ENCODE results near the gene LRP8.

Gene LRP8

DNA sequence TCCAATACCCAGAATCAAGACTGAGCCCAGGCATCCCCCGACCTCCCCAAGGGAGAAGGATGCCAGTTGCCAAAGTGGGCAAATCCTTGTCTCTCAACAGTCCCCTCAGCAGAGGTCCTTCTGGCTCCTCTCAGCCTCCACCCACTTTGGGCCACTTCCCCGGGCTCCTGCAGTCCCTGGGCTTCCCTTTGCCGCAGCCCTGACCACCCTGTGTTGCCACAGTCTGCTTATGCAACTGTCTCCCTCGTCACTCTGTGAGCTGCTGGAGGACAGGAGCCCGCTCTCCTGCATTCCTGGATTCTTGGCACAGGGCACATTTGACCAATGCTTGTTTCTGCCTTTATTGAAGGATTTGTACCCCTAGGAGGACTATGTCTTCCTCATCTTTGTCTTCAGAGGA lies 2.9 kb upstream of the LRP8 start:
- TF ChIP-seq ZFX (IDR thresholded peaks at IDR 0.05) = no peak
- TF ChIP-seq, protein P1, sequence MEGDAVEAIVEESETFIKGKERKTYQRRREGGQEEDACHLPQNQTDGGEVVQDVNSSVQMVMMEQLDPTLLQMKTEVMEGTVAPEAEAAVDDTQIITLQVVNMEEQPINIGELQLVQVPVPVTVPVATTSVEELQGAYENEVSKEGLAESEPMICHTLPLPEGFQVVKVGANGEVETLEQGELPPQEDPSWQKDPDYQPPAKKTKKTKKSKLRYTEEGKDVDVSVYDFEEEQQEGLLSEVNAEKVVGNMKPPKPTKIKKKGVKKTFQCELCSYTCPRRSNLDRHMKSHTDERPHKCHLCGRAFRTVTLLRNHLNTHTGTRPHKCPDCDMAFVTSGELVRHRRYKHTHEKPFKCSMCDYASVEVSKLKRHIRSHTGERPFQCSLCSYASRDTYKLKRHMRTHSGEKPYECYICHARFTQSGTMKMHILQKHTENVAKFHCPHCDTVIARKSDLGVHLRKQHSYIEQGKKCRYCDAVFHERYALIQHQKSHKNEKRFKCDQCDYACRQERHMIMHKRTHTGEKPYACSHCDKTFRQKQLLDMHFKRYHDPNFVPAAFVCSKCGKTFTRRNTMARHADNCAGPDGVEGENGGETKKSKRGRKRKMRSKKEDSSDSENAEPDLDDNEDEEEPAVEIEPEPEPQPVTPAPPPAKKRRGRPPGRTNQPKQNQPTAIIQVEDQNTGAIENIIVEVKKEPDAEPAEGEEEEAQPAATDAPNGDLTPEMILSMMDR (conservative IDR thresholded peaks at IDR 0.05) = no peak
- no peak overlapping the region for H3K27ac ChIP-seq

DNA sequence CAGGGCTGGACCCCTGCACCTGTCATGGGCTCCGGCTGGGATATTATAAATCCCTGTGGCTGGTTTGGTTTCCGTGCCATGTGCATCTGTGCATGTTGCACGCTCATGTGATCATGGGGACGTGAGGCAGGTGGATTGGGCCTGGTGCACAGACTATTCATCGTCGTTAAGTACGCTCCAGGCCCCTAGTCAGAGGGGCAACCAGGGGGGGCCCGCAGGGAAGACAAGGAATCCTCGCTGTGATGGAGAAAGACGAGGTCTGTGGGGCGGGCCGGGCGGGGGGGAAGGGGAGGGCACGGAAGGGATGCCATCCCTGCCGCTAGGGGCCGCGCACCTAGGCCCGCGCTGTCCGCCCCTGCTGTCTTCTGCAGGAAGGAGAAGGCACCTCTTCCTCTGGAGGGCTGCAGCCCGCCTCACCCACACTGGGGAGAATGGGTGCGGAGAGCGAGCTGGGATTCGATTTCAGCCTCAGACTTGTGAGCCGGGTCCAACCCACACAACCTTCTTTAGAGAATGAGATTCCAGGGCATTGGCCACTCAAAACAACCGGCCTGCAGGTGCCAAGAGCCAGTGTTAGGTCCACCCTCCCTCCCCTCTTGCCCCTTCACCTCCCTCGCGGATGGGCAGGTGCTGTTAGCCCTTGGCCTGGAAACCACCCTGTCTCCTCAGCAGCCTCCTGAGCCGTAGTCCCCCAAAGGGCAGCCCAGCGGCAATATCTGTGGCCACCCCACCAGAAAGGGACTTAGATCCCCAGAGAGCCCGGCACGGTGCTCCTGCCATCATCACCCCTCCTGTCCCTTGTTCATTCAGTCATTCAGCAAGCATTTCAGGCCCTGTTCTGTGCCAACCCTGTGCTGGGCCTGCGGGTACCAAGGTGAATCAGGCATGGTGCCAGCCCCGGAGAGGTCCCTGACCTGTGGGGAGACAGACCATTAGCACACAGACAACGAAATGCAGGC lies 950 bp upstream of the LRP8 start:
- peak overlapping the region; percentile 69 for H3K27ac ChIP-seq
- no peak for TF ChIP-seq ZFX (IDR thresholded peaks at IDR 0.05)
- TF ChIP-seq, protein P1 (conservative IDR thresholded peaks at IDR 0.05) = no peak

DNA sequence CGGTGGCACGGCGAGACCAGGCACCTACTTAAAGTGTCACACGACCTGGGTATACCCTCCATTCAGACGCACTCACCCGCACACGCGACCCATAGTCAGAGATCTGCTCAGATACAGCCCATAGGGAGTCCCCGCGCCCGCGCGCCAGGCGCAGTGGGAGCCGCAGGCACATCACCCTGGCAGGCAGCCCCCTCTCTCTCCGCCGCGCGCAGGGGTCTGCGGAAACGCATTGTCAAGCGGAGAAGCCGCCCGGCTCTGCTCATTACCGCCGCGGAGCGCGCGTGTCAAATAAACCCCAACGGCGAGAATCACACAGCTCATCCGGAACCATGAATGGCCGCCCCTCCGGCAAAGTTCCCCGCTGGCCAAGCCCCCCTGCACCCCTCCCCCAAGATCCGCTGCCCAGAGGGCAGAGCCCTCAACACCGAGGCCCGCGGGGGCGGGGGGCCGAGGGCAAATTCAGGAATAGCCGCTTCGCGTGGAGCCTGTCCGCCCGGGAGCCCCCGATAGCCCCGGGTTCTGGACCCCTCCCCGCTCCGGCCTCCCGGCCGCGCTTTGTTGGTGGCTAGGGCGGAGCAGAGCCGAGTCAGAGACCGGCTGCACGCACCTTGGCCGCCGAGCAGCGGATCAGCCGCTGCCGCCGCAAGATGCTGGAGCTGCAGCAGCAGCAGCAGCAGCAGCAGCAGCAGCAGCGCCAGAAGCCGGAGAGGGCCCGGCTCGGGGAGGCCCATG lies 522 bp downstream of the LRP8 start:
- H3K27ac ChIP-seq = peak overlapping the region; percentile 69
- TF ChIP-seq, protein P1 (conservative IDR thresholded peaks at IDR 0.05) = no peak
- TF ChIP-seq ZFX (IDR thresholded peaks at IDR 0.05) = no peak

DNA sequence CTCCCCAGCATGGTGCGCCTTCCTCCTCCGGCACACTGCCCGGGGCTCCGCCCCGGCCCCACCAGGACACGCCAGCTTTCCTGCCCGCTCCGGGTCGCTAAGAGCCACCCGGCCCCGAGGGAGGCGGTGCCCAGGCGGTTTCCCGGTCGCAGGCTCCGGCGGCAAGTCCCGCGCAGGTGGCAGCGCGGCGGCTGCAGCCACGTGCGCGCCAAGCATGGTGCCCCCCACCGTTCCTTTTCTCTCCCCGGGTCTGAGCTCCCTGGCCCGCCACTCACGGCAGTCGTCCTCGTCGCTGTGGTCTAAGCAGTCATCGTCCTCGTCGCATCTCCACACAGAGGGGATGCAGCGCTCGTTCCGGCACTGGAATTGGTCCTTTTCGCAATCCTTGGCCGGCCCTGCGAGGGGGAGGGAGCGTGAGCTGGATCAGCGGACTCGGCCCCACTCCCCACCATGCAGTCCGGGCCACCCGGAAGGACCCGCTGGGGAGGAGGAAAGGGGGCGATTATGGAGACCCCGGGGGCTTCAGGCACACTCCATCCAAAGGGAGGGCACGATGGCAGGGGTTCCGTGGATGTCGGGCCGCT lies 1.2 kb downstream of the LRP8 start:
- TF ChIP-seq, protein P1 (conservative IDR thresholded peaks at IDR 0.05) = no peak
- no peak for TF ChIP-seq ZFX (IDR thresholded peaks at IDR 0.05)
- peak overlapping the region; percentile 69 for H3K27ac ChIP-seq

DNA sequence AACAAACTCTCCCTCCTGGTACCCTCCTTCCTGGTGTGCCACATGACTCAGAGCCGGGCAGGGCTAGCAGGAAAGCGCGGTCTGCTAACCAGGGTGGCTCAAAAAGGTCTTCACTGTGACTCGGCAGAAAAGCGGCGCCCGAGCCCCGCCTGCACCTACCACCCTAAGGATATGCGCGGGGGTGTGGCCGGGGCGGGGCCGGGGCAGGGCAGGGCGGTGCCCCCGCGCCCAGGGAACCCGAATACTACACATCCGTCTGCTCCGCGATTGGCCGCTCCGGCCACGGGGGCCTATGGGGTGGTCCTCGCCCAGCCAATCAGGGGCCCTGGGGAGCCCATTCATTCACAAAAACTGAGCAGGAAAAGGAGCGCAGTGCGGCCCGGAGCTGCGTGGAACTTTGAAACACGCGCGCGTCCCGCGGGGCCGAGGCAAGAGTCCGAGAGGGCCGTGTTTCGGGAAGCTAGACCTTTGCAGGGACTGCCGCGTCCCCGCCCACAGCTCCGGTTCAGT lies 1.7 kb downstream of the LRP8 start:
- TF ChIP-seq ZFX (IDR thresholded peaks at IDR 0.05) = no peak
- TF ChIP-seq, protein P1 (conservative IDR thresholded peaks at IDR 0.05) = no peak
- peak overlapping the region; percentile 69 for H3K27ac ChIP-seq

DNA sequence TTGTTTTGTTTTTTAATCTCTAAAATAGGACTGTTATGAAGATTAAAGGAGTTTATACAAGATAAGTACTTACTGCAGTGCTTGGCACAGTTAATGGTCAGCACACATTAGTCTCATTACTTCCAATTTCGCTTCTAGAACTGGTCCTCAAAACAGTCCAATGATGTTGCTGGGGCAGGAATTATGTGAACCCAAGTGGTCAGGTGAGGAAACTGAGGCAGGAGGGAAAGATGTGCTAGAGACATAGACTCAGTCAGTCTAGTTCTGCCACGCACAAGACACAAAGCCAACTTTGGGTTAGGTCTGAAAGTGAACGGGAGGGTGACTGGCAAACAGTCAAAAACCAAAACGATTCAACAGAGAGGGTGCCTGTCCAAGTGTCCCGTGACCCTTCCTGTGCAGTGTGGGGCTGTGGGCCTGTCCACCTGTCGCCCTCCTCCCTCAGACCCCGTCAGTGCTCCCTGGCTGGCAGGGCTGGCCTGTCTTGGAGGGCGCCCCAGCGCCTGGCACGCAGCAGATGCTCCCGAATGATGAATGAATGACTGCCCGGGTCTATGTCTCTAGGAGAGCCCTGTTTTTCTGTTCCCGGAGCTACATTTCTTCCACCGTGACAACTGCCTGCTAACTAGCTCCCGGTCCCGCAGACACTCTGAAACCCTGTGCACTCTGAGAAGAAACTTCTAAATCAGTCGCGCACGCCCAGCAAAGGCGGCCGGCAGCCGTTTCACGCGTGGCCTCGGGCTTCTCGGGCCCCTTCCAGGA lies 2.4 kb downstream of the LRP8 start:
- peak overlapping the region; percentile 69; the same call in 1 of the 2 replicates for H3K27ac ChIP-seq
- TF ChIP-seq, protein P1 (conservative IDR thresholded peaks at IDR 0.05) = no peak
- TF ChIP-seq ZFX (IDR thresholded peaks at IDR 0.05) = no peak
